Stimulated activated CD4-positive, alpha-beta T cell treated with anti-CD3 and anti-CD28 coated beads, TNF-alpha, amount 100 ng/mL, for 4 hours (primary cell): ENCODE data around the gene NR6A1.

Experiments
- DNase-seq, 3 experiments: peaks; one replicate each; pipeline ENCODE4 v3.0.0-alpha.2; 2020; ENCODE audit warnings: low read depth in 3 of 3

NR6A1 gene

DNA sequence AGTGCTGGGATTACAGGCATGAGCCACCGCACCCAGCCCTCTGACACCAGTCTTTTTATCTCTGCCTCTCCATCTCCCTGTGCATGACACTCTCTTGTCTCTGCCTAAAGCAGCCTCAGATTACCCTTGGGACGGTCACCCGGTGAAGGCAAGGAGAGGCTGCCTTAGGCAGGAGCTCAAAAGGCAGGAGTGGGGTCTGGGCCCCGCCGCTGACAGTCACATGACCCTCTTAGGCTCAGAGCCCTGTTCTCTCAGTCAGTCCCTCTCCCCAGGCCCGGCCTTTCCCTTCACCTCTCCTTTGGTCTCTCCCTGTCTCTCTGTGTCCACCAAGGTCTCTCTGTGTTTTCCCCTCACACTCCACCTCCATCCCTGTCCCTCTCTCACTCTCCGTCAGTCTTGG, 298.3 kb downstream of the NR6A1 start:
- DNase-seq, result no peak

DNA sequence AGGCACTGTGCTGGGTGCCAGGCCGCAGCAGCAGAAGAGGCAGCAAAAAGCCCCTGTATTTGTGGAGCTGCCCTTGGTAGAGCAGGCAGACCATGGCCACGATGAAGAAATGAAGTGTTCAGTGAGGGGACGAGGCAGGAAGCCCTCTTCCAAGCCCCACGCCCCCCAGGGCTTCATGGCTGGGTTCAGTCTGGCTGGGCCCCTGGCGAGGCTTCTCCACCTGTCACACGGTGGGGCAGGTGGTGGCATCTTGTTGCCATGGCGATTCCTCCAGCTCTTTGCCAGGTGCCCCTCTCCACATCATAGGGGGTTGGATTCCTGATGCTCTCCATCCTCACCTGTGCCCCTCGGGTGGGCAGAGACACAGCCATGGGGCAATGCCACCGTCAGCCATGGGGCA, 299.4 kb downstream of the NR6A1 start:
- no peak for DNase-seq

DNA sequence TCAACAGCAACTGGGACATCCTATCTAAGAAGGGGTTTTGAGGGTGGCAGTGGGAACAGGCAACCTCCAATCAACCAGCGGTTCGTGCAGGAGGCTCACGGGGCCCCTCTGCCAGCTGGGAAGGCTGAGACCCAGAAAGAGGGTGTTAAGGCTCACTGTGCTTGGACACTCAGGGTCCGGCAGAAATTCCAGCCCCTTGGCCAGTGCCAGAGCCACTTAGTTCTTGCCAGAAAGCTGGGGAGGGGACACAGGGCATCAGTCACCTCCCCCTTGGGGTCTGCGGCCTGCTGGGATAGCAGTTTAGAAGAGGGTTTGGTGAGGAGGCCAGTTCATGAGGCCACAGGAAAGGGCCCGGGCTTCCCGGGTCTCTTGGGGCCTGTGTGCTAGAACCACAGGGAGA, 300.4 kb downstream of the NR6A1 start:
- no peak for DNase-seq

DNA sequence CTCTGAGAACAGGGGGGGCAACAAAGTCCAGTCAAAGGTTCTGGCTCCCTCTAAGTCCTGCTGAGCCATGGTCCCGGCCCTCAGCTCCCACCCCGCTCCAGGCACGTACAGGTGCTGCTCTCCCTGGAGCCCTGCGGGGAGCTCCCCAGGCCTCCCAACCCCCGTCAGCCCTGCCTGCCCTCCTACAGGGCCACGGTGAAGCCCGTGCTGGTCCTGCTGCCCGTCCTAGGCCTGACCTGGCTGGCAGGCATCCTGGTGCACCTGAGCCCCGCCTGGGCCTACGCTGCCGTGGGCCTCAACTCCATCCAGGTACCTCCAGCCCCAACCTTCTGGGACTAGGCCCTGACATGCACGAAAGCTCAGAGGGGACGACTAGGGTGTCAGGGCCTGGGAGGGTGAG, 300.8 kb downstream of the NR6A1 start:
- DNase-seq, result no peak

DNA sequence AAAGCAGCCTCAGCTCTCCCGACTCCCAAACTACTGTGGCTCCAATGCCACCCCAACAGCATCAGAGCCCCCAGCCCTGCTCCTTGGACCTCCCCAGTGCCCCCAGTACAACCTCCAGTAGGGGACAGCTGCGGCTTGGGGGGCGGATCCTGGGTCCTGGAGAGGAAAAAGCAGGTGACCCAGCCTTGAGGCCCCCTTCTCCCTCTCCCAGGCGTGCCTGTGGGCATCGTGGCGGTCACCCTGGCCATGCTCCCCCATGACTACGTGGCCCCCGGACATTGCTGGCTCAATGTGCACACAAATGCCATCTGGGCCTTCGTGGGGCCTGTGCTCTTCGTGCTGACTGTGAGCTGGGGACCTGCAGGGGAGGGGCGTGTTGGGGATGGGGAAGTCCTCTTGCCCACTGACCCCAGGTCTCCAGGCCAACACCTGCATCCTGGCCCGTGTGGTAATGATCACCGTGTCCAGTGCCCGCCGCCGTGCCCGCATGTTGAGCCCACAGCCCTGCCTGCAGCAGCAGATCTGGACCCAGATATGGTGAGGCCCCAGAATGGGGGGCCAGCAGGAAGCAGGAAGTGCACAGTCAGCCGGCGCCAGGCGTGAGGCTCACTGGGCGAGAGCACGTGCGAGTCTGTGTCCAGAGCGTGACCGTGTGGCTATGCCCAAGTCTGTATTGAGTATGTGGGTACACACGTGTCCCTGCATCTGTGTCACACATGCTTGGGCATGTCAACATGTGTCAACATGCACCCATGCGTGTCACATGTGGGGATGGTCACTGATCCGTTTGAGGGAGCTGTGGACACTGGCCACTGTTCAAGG, 301.9 kb downstream of the NR6A1 start:
- no peak for DNase-seq

DNA sequence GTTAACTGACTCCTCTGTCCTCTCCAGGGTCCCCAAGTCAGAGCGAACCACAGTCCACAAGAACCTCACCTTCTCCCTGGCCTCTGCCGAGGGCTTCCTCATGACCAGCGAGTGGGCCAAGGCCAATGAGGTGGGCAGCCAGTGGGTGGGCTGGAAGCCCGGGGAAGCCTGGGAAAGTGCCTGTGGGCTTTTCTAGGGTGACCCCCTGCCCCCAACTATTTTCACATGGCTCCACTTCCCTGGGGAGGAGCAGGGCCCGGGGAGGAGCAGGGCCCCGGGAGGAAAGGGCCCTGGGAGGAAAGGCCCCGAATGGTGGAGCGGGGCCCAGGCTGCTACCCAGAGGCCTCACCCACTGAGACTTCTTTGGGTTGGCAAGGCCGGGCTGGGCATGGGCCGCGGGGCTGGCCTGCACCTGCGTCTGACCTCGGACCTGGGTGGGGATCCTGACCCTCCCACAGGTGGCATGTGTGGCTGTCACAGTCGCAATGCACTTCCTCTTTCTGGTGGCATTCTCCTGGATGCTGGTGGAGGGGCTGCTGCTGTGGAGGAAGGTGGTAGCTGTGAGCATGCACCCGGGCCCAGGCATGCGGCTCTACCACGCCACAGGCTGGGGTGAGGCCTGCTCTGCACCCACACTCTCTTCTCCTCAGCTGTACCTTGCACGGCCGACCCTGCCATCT, 302.9 kb downstream of the NR6A1 start:
- no peak for DNase-seq

DNA sequence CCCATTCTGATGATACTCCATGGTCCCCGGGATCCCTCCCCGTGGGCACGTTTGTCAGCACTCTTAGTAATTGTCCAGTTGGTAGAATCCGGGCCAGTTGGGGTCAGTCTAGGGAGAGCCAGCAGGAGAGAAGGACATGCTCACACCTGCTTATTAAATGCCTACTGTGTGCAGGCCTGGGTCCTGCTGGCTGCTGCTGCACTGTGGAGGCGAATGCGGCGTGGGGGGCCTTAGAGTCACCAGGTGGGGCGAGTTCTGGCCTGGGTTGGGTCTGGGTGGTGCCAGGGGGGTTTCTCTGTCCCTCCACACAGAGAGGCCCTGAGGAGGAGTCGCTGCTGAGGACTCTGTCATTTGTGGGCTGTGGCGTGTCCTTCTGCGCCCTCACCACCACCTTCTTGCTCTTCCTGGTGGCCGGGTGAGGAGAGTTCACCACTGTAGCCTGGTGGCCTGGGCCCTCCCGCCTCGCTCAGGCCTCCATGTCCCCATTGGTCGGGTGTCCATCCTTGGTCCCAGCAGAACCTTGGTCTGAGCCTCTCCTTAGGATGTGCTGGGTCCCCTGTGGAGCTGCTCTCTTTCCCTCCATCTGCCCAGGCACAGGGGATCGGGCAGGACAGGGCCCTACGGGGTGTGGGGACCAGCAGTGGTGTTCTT, 303.6 kb downstream of the NR6A1 start:
- DNase-seq, result no peak
